ENCODE results near the gene CFAP410. TPM values are rescaled to one million over a fixed set of nuclear protein-coding genes. Genes with fewer than 3 reads are reported as not detected.

CFAP410 gene
- total and polyA plus RNA-seq, 2 of the 8 experiments (the other 6 are each of a cell fraction or from before 2014, with no cell fraction given): 10.6 to 12.0 TPM

- TF ChIP-seq CHD2 (IDR thresholded peaks at IDR 0.05; ENCODE audit: low read length): no peak
- TF ChIP-seq ZNF274 (IDR thresholded peaks at IDR 0.05; ENCODE audit: borderline replicate concordance, extremely low read depth, low read length): no peak
- TF ChIP-seq CREB1 (IDR thresholded peaks at IDR 0.05): no peak
- no peak for TF ChIP-seq RNF2 (IDR thresholded peaks at IDR 0.05; ENCODE audit: borderline replicate concordance, low read depth, low read length, missing control alignments, poor library complexity, severe bottlenecking)
Observed at GRCh38 chr21:44366586-44367211, 27.5 kb upstream of the CFAP410 start (continued).

Data from H1 (cell line).